ENCODE data around the gene IP6K3.

- TF ChIP-seq CTCF (IDR thresholded peaks at IDR 0.05) (no peak), POLR2A (IDR thresholded peaks at IDR 0.05) (no peak)
These were observed 20.0 kb downstream of the IP6K3 start for GRCh38 chr6:33726696-33727095.

All from testis (tissue), 2 donors.